ENCODE results near the gene CDK10.
A peak's percentile ranks its signal among the peaks of the same experiment; 100 is the strongest.
"Not testable (repeated sequence)": the region's sequence is repeated elsewhere in the genome, so short reads cannot be mapped to it uniquely, and the experiment has no call there.

CDK10 gene

DNA sequence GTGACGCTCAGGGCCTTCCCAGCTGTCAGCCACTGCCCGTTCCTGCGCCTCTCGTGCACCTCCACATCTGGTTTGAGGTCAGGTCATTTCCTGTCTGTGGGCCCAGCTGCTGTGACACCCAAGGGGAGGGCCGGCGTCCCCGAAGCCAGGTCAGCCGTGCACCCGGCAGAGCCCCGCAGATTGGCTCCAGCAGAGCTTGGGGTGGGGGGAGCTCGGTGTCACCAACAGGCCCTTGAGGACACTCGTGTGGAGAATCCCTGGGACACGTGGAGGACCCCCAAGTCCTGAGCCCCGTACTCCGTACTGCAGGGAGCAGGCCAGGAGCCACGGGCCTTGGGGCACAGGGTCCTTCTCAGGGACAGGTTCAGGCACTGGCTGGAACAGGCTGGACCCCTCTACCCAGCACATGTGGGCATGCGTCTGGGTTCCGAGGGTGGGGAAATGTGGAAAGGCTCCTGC is 10.2 kb downstream of the CDK10 start:
- DNase-seq, result peak in 2 of 5 experiments; percentile 66 to 72

DNA sequence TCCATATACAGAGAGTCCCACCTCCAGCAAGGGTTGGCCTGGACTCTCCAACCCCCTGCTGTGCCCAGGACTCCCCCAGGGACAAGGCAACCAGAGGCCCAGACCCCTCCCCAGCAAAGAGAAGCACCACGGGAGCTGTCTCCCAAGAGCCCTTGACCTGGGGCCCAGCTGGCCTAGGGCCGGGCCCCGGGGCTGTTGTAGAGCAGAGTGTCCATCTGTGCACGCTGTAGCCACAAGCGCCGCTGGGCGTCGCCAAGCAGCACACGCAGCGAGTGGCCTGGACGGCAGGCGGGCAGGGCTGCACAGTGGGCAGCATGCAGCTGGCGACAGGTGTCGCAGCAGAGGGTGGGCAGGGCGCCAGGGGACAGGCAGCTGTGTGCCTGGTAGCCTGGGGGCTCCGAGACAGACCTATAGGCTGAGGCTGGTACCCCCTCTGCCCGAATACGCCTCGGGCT is 10.7 kb downstream of the CDK10 start:
- DNase-seq, result no peak

DNA sequence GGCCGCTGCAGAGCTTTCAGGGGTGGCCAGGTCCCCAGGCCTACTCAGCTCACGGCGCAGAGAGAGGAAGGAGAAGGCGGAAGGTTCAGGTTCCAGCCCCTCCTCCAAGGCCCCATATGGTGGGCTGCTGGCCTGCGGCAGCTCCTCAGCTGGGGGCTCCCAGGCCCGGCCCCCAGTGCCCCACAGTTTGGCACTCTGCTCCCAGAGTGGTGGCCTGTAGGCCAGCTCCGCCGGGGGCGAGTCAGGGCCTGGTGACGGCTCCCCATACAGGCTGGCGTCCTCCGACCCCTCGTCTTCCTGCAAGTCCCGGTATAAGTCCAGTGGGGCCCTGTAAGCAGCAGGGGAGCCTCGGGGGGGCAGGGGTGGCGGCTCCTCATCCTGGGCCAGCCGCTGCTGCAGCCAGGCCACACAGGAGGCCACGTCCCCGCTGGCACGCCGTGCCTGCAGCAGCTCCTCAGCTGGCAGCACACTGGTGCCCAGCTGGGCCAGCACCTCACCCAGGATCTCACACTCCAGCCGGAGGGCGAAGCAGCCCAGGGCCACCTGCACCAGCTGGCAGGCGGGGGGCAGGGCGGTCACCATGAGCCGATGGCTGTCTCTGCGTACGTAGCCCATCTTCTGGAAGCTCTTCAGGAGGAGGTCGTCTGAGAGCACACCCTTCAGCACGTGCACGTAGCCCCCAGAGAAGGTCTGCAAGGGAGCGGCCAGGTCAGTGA is 11.3 kb downstream of the CDK10 start:
- no peak for DNase-seq

DNA sequence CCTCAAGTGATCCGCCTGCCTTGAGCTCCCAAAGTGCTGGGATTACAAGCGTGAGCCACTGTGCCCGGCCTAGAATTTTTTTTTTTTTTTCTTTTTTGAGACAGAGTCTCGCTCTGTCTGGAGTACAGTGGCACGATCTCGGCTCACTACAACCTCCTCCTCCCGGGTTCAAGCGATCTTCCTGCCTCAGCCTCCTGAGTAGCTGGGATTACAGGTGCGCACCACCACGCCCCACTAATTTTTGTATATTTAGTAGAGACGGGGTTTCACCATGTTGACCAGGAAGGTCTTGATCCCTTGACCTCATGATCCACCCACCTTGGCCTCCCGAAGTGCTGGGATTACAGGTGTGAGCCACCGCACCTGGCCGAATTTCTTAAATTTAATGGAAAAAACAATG is 12.2 kb downstream of the CDK10 start:
- not testable (repeated sequence) for DNase-seq

DNA sequence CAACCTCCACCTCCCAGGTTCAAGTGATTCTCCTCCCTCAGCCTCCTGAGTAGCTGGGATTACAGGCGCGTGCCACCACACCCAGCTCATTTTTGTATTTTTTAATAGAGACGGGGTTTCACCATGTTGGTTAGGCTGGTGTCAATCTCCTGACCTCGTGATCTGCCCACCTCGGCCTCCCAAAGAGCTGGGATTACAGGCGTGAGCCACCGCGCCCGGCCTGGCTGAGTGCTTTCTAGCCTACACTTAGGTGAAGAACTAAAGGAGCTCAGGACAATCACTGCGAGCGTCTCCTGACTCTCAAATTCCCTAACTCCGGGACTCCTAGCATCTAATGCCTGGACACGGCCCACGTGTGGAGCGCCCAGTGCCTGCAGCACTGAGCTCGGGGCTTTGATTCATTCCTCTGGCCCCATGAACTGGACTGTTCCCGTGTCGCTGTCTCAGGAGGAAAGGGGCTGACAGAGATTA is 13.2 kb downstream of the CDK10 start:
- not testable (repeated sequence) for DNase-seq

DNA sequence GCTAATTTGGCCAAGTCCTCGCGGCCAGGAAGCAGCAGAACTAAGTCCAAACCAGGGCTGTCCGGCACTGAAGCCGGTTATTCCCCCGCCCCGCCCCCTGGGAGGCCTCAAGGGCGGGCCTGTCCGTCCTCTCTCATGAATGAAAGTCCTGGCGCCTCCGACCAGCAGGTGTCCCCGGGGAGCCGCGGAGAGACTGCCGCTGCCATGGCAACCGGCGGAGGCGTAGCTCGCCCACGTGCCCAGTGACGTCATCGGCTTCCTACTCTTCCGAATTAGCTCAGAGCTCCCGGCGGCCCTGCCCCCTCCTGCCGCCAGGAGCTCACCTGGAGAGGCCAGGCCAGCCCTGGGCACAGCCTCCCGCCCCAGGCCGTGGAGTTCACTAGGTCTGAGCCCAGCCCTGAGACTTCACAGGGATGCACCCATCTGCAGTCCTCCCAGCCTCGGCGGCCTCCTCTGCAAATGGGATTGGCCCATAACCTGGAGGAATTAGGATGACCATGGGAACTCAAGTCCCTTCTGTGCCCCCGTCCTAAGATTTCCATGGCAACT is 13.7 kb downstream of the CDK10 start:
- peak; percentile 90 to 97 (median 93) for DNase-seq

DNA sequence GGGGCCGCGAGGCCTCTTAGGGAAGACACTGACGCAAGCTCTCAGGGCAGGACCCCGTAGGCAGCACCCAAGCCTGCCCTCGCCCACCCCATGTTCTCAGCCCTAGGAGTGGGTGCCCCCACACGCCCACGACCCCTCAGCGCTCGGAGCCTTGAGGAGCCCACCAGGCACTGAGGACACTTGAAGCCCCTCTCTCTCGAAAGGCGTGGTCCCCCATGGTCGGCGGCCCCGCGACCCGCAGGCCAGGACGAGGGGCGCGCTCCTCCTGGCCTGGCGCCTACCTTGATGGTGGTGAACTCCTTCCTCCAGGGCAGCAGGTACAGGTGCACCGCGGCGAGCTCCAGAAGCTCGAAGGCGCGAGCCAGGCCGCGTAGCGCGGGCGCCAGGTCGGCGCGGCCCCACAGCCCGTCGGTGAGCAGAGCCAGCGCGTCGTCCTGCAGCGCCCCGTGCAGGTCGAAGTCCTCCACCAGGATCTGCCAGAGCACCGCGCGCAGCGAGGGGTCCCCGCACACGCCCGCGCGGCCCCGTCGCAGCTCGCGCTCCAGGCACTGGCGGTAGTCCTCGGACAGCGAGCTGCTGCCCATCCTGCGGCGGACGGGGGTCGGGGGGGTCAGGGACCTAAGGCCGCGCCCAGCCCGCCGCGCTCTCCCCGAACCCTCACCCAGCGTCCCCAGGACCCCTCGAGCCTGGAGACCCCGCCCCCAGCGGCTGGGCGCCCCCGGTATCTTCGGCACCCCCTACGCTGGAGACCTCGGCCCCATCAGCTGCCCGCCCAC is 14.3 kb downstream of the CDK10 start:
- DNase-seq, result peak in 3 of 5 experiments; percentile 49 to 80 (median 52)

DNA sequence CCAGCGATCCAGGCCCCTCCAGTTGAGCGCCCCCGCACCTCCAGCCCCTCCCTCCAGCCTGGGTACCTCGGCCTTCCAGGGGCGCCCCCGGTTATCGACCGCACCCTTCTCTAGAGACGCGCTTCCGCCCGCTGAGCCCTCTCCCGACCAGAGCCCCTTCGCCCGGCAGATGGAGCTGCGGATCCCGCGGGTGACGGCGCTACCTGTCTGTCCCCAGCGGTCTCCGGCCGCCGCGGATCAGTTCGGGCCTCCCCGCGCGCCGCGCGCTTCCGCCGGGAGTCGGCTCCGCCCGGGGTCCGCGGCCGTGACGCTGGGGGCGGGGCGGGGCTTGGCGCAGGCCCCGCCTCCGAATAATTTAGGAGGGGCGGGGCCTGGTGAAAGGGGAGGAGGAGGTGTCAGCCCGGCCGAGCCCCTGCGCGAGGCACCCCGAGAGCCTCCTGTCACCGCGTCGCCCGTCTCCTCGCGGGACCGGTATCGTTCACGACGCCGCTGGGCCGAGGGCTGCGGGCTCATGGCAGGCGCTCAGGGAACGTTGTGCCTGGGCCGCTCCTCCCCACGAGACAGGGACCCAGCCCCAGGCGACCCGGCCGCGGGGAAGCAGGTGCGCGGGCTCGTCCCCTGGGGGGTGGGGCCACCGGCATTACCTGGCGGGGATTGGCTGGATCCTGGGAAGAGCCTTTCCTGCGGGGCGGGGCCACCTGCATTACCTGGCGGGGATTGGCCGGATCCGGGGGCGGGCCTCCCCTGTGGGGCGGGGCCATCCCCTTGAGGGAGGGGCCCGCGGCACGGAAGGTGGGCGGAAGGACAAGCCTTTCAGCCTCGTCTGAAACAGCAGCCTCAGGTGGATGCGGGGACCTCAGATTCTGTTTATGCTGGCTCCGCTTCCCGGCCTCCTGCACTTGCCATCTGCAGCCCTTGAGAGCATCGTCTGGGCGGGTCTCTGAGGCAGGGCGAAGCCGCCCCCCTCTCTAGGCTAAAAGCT is 15.2 kb downstream of the CDK10 start, which contains the start of gene SPATA2L:
Gene SPATA2L, minus strand, starts transcription at position 281 of the 982 bp plus-strand sequence. CDS start 473 bp downstream, outside the sequence.
- DNase-seq, result peak; percentile 96 to 98 (median 97)

DNA sequence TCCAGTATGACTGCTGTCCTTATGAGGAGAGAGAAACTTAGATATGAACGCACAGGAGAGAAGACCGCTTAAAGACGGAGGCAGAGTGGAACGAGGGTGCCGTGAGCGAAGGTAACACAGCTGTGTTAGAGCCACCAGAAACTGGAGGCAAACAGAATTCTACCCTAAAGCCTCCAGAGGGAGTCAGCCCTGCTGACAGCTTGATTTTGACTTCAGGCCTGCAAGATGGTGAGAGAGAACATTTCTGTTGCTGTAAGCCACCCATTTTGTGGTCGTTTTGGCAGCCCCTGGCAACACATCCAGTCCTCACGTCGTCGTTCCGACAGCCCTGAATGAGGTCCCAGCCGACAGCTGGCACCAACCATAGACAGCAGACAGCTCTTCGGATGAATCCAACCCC is 17.8 kb downstream of the CDK10 start:
- DNase-seq, result no peak

DNA sequence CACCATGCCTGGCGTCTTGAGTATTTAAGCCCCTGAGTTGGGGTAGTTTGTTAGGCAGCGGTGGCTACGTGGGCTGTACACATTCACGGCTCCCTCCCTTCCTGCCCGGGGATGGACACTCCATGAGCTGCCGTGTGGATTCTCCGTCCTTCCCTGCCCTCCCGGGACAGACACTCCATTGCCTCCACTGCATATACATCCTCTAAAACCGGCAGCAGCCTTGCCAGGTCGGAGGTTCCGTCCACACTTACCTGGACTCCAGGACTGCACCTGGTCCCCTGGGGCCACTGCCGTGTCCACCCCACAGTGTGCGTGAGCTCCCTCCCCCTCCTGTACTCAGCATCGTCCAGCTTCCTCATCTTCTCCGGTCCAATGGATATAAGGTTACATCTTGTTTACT is 18.5 kb downstream of the CDK10 start:
- no peak for DNase-seq

DNA sequence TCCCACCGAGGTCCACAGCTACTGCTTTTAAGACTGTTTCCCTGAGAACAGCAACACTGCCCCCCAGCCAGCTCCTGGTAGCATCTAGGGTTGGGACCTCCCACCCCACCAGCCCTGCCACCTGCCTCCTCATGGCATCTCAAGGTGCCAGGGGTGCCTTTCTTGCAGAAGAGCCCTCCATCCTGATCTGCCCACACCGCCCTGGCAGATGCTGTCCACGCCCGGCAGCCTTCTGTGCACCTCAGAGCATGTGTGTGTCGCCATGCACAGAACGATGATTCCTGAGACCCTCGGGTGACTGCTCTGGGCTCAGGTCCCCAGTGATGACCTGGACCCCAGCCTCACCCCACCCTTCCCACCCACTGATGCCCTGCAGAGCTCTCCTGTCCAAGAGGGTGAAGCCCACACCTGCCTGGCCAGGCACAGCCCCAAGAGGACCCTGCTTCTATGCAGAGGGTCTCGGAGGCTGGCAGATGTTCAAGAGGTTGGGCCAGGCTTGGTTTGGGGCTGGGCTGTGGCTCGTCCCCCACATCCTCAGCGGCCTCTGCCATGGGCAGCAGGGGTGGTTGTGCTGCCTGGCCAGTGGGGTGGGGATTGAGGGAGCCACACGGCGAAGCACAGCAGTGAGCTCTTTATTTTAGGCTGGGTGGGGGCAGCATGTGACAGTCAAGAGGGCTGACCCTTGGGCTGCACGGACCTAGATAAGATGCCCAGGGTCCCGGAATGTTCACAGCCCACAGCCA is 20.2 kb downstream of the CDK10 start:
- no peak for DNase-seq

DNA sequence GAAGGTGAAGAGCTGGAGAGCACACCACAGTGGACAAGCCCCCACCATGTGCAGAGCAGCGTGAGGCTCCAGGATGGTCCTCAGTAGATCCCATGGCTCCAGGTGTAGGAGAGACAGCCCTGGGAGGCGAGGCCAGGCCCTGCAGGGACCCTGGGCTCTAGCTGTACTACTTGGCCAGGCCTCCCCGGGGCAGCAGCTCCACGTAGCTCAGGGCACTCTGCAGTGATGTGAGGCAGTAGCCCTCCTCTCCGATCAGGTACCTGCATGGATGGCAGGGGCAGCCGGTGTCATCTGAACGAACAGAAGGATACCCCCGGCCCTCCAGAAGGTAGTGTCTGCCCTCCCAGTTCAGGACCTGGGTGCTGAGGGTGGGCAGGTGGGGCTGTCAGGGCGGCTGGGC is 21.2 kb downstream of the CDK10 start:
- DNase-seq, result no peak

DNA sequence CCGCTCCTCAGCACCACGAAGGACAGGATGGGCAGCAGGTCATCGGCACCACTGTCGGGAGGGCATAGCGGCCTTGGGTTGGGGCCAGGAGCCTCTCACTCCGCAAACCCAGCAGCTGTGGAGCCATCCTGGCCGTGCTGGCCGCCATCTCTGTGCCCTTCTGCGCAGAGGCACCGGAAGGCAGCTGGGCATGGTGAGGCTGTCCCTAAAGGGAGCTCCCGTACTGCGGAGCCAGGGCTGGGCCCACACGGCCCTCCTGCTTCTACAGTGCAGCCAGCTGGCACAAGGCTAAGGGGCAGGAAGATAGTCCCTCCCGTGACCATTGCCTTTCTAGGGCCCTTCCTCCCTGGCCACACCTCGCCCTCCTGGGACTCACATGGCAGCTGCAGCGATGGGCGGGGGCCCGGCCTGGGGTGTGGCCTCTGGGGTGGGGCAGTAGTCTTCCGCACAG is 22.0 kb downstream of the CDK10 start:
- no peak for DNase-seq

DNA sequence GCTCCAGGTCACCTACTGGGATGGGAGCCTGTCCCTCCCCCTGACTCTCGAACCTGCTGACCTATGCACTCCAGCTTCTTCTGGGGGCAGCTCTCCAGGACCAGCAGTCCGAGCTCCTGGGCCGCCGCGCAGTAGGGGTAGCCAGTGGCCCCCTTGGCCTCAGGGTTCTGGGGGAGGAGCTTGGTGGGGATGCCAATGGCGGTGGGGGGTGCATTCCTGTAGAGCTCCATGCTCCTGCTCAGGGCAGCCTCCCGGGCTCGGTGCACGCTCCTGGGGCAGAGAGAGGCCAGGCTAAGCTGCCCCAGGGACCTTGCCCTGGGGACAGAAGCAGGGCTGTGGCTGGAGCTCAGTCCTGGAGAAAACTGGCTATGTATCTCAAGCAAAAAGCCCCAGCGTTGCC is 22.7 kb downstream of the CDK10 start:
- no peak for DNase-seq

DNA sequence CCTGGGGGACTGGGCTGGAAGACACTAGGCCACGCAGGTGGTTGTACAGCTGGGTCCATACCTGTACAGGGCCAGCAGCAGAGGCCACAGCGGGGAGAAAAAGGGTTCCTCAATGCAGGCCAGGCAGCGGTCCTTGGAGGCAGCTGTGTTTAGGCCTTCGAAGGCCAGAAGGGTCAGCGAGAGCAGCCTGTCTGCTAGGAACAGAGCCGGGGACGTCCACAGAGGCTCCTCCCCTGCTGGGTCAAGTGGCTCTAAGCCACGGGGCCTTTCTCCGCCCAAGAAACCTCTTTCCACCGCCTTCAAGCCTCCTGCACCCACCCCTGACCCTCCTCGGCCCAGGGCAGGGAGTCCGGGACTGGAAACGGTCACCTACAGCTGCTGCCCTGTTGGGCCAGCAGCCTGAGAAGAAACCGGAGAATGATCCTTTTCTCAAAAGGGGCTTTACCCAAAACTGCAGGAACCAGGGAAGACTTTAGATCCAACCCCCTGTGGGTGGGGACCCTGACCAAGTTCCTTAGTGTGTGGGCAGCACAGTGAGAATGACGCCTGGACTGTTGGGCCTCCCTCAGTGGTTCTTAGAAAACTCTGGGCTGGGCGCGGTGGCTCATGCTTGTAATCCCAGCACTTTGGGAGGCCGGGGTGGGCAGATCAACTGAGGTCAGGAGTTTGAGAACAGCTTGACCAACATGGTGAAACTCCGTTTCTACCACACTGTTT is 23.4 kb downstream of the CDK10 start:
- DNase-seq, result no peak

DNA sequence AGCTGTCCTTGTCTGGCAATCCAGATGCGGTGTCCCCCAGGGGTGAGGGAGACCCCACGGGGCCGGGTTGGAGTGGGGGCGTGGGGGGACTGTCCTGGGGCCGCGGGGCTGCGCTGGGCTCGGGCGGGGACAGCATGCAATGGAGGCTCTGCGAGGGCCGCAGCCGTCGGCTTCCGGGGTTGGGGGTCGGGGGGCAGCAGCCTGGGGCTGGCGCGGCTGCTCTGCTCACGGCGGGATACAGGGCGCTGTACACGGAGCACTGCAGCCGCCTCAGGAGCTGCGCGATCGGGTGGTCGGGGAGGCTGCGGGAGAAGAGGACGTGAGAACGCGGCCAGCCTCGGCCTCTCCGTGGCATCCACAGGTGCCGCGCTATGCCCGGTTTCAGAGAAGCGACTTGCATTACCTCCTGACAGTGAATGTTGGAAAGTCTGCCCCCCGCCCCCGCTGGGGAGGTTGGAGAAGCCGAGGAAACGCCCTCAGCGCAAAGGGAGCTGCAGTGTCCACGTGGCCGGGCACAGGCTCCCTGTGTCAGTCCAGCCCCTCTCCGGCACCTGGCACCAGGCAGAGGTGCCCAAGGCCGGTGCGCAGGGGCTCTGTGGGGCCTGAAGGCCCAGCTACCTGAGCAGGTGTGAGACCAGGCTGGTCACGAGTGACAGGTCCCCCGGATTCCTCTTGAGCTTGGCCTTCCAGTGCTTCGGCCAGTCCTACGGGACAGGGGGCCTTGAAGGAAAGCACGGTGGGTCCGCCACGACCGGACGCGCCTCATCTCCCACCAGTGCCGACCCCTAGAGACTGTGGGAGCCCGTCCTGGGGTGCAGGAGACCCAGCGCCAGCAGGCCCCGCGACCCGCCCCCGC is 24.4 kb downstream of the CDK10 start:
- DNase-seq, result no peak

DNA sequence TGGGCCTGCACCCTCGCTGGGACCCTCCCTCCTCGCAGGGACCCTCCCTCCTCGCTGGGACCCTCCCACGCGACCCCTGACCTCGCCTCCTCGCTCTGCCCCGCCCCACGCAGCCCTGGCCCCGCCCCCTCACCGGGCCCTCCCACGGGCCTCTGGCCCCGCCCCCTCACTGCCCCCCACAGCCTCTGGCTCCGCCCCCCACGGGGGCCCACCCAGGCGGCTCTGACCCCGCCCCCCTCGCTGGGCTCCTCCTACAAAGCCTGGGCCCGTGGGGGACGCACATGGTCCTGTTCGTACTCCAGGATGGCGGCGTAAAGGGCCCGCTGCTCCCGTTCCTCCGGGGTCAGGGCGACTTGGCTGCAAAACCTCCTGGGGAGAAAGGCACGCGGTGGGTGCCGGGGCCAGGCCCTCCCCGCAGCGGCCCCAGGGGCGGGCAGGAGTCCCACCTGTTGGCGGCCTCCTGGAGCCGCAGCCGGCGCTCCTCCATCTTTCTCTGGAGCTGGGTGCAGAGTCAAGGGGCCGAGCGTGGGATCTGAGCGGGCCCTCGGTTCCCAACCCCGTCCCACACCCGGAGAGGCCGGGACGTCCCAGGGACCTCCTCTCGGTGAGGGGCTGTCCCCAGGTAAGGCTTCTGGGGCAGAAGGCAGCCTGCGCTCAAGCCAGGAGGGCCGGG is 25.2 kb downstream of the CDK10 start:
- peak; percentile 45 to 72 (median 58) for DNase-seq

DNA sequence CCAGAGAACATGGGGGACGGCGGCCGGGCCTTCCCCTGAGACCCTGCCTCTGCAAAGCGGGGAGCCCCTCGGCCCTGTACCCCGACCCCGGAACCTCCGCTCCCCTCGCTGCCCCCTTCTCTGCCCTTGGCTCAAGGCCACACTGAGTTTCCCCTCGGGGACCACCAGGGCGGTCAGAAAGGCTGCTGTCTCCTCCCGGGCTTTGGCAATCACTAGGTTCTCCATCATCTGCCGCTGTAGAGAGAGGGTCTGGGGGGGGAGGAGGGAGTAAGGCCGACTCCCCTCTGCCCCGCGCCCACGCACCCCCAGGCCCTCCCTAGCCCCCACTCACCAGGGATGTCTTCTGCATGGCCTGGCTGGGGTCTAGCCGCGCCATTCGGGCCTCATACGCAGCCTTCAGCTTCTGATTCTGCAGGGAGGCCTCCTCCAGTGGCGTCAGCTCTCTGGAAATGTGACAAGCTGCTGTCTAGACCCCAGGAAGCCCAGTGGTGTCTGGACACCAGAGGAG is 25.8 kb downstream of the CDK10 start:
- no peak for DNase-seq

DNA sequence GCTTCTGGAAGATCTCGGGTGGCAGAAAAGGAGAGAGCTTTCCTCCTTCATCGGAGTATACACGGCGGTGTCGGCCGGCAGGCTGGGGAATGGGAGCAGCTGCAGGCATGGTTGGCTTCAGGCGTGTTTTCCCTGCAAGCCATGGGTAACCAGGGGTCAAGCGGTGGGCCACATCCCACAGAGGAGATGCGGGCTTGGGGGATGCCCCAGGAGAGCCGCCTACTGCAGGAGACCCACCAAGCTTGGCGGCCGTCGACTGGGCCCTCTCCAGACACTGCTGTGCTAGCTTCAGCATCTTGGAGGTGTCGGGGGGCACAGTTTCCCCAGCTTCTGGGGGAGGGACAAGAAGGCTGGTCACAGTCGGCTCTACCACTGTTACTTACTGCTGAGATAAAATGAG is 30.0 kb downstream of the CDK10 start:
- no peak for DNase-seq

All from T-helper 2 cell (primary cell).